Activated CD4-positive, alpha-beta T cell treated with anti-CD3 and anti-CD28 coated beads for 24 hours (primary cell): ENCODE data around the gene TFEB.

ENCODE experiments used
- DNase-seq, 2 donors: peaks; one replicate each; pipeline ENCODE4 v3.0.0-alpha.2; 2020; ENCODE audit warnings: low read depth in 2 of 2

The TFEB gene

DNA sequence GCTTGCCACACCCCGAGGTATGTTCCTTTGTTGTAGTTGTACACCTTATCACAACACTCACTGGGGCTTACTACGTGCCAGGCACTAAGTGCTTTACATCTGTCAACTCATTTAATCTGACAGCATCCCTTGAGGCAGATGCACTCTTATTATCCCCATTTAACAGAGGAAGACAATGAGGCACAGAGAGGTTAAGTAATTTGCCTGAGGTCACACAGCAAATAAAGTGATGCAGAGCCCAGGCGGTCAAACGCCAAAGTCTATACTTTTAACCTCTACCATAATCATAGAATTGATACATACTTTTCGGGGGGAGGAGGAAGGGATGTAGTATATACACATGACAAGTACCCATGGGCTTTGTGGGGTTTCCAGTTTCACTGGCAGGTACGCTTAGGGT, 59.4 kb downstream of the TFEB start:
- no peak for DNase-seq

DNA sequence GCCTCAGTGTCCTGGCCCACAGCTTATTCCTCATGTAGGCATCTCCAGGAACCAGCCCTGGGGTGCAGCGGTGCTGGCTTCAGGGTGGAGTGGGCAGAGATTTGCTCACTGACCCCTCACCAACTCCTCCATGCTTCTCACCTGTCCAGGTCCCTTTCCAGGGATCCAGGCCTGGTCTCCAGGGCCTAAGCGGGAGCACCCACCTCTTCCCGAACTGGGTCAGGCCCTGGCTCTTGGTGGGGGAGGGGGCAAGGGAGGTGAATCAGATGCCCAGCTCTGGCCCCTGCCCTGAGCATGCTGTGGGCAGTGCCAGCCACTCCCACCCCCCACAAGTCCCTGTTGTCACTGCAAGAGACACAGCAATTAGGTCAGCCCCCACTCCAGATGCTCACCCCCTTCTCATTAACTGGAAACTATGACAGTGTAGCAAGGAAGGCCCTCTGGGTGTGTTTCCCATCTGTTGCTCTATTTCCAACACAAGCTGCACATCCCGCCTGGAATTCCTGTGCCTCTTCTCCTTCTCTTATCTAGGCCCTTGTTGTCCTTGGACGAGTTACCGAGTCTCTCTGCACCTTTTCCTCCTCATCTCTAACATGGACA, 60.1 kb downstream of the TFEB start:
- no peak for DNase-seq

DNA sequence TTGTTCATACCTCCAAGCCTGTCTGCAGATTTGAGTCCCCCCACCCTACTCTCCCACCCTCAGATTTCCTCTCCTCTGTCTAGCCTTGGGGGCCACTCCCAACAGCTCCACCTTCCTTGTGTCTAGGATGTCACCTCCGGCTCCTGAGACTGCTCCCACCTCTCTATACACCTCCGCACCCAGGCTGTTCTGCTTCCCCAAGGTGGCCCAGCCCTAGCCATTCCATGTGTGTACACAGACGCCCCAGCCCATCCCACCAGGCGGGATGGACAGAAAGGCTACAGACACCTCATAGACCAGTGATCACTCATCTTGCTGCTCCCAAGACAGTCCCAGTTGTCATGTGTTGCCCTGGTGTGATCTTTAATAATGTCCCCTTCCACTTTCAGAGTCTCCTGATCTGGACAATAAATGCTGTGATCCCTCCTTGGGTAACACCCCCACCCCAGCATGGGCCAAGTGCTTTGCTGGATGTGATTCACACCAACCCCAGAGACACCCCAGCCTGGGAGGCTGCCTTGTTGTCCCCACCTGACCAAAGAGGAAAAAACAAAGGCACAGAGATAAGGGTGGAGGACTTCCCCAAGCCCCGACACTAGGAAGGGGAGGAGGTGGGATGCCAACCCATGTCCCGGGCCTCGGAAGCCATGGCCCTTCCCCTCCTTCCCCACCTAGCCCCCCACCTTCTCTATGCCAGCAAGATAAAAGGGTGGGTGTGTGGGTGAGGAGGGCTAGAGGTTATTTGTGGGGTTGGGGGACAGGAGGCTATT, 61.0 kb downstream of the TFEB start:
- no peak for DNase-seq

DNA sequence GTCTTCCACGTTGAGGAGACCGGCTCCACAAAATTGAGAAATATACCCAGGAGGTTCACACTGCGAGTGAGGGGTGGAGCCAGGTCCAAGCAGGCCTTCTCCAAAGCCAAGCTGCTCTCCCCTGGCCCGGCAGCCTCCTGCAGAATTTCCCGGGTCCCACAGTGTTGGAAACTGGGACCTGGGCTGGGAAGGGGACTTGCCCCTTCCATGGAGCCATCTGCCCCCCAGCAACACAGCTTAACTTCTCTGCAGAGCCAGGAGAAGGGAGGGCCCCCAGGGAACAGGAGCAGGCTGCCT, 61.8 kb downstream of the TFEB start:
- DNase-seq, result no peak

DNA sequence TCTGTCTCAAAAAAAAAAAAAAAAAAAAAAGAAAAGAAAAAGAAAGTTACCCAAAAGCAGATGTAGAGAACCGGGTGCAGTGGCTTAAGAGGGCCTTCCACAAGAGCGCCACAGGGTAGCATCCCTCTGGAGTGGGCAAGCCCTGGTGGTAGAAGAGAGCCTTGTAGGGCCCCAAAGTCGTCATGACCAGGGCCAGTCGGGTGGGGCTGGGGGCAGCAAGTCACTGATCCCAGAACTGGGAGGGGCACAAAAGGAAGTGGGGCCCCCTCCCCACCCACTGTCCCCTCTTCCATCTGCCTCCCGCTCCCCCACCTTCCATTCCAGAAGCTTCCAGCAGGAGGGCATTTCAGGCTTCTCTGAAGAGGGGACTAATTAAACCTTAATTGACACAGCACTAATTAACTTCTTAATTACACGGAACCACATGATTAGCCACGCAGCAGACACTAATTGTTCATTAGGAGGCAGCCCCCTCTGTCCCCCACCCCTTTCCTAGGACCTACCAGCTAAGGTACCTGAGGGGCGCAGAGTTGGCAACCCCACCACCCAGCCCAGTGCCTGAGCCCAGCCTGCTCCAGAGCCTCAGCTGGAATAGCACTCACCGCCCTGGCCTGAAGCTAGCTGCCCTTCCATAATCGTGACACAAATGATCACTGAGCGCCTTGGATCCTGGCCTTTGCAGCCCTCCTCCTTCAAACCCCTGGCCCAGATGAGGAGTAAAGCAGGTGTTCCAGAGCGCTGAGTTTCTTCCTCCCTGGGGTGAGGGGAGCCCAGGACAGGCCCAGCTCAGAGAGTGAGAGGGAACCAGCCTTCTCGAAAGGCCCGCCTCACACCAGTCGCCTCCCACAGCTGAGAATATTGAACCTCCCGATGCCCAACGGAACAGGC, 62.3 kb downstream of the TFEB start:
- no peak for DNase-seq

DNA sequence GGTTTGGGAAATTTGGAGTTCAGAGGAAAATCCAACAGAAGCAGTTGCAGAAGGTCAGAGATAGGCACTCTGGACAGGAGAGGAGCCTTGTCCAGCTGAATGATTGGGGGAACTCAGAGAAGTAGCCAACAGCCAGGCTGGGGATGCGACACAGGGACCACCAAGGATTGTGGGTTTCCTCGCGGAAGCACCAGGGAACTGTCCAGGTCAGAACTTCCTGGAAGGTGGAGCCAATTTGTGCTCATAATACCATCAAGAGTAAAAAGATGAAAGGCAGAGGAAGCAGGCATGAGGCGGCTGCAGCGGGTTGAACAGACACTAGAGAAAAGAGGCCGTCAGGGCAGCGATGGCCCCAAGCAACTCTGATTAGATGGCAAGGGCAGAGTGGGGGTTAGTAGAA, 63.4 kb downstream of the TFEB start:
- no peak for DNase-seq

DNA sequence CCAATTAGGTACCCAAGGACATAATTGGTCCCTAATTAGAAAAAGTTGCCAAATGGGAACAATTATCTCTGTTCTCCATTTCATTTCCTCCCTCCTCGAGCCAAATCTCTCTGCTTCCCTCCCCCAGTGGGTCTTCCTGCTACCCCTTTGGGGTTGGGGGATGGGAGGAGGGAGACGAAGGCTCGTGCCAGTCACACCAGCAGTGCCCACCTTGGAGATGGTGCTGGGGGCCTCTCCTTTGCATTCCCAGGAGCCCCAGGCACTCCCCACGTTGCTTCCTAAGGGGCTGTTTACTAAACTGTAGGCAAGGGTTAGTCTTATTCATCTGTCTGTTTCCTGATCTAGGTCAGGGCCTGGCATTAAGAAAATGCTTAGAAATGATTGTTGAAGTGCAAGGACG, 64.0 kb downstream of the TFEB start:
- no peak for DNase-seq

DNA sequence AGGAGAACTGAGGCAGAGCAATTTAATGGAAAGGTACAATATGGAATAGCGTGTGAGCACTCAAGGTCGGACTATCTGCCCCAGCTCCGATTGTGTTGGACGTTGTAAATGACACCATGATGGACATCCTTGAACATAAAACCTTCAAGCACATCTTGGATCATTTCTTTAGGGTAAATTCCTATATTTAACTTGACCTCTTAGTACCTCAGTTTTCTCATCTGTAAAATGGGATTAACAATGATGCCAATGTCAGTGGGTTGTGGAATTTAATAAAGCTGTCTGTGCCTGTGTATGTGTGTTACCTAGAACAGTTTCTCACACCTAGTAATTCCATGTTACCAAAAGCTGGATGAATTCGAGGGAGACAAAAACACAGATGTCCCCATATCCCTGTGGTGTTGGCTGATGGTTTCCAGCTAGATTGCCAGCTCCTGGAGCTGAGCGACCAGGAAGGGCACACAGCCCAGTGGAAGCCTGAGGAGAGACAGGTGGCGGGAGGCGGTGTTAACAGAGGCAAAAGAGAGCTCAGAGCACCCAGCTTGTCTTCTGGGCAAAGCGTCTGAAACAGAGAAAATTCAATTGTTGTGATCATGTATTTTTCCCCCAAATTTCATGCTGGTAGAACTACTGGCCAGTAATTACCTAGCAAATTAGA, 64.6 kb downstream of the TFEB start:
- DNase-seq, result no peak

DNA sequence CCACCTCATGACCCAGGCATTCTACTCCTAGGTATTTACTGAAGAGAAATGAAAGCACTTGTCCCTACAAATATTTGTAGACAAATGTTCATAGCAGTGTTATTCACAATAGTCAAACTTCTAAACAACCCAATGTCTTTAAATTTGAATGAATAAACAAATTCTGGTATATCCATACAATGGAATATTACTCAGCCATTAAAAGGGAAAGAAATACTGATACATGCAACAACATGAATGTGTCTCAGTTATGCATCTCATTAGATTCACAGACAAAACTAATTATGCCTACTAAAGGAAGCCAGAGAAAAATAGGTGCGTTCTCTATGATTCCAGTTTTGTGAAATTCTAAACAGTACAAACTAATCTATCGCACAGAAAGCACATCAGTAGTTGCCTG, 66.4 kb downstream of the TFEB start:
- no peak for DNase-seq

DNA sequence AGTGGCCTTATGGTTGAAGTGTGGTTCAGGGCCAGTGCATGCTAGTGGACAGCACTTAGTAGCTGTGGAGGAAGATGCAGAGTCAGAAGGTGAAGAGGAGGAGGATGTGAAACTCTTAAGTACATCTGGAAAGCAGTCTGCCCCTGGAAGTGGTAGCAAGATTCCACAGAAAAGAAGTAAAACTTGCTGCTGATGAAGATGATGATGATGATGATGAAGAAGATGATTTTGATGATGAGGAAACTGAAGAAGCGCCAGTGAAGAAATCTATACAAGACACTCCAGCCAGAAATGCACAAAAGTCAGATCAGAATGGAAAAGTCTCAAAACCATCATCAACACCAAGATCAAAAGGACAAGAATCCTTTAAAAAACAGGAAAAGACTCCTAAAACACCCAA, 68.2 kb downstream of the TFEB start:
- no peak for DNase-seq

DNA sequence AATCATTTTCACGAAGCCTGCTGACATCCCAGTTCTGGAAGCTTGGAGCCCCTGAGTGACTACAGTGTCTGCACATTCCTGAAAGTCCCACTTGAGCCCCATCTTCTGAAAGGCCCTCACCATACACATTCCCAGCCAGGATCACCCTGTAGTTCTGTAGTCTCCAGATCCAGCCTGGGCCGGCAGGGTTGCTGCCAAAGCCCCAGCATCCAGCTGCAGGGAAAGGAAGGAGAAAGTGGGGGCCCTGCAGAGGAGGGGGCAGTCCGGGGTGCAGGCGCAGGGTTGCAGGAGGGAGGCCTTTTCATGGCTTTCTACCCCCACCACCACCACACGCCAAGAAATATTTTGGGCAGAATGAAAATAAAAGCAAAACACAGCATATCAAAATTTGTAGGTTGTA, 71.1 kb downstream of the TFEB start:
- DNase-seq, result no peak

DNA sequence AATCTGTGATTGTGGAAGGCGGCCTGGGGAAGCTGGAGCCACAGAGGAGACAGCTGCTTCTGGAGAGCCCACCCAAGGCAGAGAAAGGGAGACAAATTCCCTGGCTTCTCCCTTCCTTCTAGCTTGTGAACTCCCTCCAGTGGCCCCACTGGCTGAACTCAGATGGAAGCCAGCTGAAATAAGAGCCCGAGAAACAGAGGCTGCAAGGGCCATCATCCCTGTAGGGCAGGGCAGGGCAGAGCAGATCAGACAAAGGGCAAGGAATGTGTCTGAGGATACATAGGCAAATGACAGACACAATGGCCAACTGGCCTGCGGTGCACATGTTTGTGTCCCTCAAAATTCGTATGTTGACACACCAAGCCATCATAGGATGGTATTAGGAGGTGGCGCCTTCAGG, 71.8 kb downstream of the TFEB start:
- DNase-seq, result no peak

DNA sequence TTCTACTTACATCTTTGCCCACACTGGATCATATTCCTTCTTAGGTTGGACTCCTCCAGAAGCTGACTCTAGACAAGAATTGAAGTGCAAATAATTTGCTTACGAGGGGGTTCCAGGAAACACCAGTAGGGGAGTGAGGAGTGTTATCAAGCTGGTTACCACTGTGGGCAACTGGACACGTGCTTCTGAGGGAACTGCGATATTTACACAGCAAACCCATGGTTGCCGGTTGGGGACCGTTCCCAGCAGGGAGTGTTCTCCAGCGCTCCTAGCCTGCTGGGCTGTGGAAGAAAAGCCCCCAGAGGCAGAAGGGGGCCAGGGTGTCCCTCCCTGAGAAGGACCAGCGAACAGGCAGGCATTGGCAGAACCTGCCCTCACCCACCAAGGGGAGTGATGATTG, 75.5 kb downstream of the TFEB start:
- DNase-seq, result no peak

DNA sequence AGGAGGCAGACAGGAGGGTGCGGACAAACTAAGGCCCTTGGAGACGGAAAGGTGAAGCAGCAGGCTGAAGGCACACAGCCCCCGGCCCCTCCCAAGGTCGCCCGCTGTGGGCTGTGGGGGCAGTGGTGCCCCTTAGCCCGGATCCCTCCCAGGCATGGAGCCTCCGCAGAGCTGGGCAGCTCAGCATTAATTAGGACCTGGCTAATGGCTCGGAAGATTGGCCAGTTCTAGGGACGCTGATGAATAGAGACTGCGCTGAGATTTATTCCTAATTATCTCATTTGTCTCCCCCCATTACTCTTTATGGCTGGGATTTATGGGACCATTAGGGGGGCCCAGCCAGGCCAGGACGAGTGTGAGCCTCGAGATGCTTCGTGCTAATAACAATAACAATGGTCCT, 76.8 kb downstream of the TFEB start:
- no peak for DNase-seq

DNA sequence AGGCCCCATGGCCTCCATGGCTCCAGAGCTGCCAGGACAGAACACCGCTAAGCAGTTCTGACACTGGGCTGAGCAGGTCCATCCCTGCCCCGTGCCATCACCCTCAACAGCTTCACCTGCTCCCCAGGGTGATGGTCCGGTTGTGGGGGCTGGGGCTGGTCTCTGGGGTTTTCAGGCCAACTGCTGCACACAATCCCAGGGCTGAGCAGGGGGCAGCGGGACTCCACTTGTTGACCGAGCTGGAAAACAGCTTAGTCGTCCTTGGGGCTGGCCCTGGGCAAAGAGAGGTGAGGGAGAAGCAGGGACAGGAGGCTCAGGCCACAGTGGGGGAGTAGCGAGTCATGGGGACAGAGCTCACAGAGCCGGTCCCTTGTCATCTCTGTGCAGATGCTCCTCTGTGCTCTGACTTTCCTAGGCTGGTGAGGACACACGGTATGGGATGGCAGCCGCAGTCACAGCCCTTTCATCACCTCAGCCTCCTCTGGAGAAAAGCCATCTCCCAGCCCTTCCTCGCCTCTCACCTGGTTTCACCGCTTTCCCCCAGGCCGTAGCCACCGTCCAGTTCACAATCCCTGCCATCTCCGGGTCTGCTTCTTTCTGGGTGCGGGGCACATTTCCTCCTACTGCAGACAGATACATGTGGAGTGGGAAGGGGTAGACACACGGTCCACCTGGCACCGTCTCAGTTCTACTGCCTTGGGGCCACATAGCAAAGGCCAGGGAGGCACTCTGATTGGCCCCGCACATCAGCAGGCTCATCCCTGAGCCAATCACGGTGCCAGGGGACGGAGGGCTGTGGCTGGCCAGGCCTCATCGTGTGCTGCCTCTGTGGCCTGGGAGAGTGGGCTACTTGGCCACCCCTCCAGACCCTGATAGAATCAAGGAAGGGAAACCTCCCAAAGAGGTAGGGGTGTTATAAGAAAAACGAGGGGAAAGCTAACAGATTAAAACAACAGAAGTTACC, 78.0 kb downstream of the TFEB start:
- no peak for DNase-seq

DNA sequence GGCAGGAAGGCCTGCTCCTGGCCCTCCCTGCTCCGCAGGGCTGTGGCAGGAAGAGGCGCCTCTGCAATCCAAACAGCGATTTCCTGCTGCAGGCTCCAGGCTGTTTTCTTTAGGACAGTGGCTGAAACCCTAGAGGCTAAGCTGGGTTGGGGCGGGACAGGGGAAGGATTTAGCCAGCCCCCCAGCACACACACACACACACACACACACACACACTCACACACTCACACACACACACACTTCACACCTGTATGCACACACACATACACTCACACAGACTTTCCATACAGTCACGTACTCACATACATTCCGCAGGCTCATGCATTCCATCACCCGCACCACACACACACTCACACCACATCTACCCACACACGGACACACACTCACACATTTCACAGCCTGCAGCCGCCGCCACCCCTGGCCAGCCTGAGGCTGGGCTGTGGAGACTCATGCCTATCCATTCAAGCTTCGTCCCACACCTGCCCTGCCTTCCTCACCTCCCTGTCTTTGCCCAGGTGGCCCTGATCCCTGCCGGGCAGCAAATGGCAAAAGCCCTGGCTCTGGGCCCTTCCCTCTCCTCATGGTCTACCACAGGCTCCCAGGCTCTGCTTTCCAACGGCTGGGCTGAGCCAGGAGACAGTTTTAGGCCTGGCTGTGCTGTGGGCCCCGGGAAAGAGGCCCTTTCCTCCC, 79.3 kb downstream of the TFEB start:
- no peak for DNase-seq

DNA sequence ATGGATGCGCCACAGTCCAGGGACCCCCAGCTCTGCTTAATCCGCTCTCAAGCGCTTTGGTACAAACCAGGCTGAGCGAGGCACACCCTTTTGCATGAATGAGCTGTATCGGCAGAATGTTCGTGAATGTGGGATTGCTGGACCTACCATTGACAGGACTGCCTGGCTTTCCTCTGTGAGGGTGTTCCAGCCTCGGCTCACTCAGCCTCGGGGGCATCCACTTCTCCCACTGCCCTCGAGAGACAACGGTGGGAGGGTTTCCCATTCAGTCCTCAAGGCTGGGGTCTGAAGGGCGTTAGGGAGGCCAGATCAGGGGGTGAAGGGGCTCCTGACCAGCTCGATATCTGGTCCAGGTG, 79.8 kb downstream of the TFEB start:
- no peak for DNase-seq

DNA sequence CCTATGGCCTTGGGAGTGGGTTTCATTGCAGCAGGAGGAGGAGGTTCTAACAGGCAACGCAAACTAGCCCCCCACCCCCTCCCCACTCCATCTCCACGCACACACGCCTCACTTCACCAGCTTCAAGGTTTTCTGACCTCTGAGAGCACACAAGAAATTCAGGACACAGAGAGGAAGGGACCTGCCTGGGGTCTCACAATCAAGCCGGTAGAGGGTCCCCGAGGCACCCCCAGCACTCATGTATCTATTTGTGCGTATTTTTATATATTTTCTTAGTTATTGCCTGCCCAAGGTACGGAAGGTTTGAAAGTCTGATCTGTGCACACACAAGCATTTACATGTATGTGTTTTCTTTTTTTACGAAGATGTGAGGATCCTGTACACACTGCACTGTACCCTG, 80.2 kb downstream of the TFEB start:
- DNase-seq, result no peak

DNA sequence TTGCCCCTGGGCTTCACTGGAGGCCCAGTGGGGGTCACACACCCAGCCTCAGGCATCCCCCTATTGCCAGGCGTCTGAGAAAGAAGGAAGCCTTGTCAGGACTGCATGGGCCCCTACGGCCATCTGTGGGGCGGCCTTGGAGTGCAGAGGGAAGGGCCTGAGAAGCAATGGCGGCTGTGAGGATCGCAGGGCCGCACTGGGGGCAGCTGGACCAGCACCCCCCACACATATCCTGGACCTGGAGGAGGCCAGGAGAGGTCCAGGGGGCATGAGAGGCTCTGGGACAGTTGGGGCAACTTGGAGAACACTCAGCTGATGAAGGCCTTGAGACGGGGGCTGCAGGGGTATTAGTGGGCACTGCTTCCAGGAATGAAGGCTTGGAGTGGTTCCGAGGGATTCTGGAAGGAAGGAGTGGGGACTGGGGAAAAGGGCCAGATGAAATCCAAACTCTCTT, 80.7 kb downstream of the TFEB start:
- DNase-seq, result no peak

DNA sequence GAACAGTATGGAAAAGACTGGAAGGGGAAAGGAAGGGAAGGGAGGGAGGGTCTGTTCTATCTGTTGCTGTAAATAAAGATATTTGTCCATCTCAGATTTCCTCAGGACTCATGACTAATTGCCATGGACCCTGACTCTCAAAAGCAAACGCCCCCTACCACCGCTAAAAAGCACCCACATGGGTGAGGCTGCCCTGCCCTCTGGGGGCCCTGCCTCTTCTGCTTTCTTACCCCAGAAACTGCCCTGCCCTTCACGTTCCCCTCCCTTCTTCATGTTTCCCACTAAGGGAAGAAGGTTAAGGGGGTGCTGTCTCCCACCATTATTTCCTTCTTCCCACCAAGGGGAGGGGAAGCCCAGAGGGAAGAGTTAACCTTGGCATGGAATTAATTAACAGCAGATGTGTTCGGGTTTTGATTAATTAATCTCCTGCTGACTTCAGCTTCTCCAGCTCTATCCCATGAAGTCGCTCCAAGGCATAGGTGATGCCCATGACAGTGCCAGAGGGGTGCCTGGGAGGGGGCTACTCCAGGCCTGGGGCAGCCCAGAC, 81.2 kb downstream of the TFEB start:
- no peak for DNase-seq
